M059J (cell line): Measurements from ENCODE around the gene ZNF568. TPM values are rescaled to one million over a fixed set of nuclear protein-coding genes. Genes with fewer than 3 reads are reported as not detected.

Experiments
- DNase-seq: peaks from one replicate; pipeline ENCODE4 v3.0.0-alpha.2; 2012; ENCODE audit warnings: low read depth
- total RNA-seq: library from RNA; depleted of rRNA; stranded (reverse); fragments of >200 nt; shearing (Covaris generic); gene quantifications from 2 replicates; pipeline ENCODE4 v1.2.3, GENCODE V29; 2014; rRNA removed

Gene ZNF568
- total RNA-seq, 1 experiment from 2014 or later = 9.7 TPM

DNA sequence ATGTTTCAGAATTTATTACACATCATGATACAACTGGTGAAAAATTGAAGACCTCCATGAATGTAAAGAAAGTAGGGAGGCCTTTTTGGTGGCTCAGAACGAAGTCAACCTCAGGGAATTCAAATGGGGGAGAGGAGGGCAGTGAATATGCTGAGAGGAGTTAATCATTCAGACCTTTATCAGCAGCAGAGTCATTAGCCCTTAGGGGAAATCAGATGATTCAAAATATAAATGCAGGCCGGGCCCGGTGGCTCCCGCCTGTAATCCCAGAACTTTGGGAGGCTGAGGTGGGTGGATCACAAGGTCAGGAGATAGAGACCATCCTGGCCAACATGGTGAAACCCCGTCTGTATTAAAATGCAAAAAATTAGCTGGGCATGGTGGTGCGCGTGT, 81.7 kb downstream of the ZNF568 start:
- DNase-seq = no peak

DNA sequence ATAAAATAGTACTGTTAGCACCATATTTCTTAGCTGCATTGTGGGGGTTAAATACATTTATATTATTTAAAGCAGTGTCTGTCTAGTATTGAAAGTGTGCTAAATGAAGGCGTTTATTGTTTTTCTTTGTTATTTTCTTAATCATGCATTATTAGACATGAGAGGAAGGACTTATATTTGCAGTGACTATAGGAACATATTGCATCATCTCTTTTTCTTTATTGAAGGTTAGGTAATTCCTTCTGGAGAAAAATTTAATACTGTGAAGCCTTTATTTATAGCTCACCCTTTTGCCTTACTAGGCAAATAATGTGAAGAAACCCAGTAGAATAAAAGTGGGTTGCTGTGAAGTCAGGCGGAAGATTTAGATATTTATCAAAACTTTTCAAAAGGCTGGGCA, 83.2 kb downstream of the ZNF568 start:
- DNase-seq = no peak

DNA sequence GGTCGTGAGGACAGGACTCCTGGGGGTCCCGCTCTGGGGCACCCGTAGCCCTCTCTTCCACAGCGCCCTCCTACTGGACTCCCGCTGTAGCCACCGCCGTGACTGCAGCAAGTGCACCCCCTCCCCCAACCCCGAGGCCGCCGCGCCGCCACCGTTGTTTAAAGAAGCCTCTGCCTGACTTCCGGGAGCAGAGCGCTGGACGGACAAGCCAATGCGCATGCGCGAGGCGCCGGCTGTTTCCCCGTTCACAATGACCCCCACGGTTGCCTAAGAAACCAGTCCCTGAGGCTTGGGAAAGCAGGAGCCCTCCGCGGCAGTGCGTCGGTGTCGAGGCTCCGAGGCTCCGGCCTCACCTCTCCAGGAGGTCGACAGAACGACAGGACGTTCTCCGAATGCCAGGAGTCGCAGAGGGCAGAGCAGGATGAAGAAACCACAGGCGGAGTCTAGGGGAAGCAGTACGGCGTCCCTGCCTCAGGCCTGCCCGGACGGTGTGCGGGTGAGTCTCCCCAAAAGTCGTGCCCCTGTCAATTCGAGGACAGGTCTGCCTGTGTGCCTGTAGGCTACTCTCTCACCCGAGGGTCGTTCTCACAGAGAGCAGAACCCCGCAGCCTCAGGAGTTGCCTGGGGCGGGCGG, 91.6 kb downstream of the ZNF568 start:
- DNase-seq = no peak

DNA sequence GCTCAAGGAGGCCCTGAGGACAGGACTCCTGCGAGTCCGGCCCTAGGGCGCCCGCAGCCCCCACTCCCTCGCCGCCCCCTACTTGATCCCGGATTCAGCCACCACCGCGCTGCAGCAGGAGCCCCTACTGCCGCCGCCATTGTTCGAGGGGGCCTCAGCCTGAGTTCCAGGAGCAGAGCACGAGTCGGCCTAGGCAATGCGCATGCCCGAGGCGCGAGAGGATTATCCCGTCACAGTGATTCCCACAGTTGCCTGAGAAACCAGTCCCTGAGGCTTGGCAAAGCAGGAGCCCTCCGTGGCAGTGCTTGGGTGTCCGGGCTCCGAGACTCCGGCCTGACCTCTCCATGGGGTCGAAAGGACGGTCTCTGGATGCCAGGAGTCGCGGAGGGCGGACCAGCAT, 93.7 kb downstream of the ZNF568 start:
- DNase-seq = no peak

DNA sequence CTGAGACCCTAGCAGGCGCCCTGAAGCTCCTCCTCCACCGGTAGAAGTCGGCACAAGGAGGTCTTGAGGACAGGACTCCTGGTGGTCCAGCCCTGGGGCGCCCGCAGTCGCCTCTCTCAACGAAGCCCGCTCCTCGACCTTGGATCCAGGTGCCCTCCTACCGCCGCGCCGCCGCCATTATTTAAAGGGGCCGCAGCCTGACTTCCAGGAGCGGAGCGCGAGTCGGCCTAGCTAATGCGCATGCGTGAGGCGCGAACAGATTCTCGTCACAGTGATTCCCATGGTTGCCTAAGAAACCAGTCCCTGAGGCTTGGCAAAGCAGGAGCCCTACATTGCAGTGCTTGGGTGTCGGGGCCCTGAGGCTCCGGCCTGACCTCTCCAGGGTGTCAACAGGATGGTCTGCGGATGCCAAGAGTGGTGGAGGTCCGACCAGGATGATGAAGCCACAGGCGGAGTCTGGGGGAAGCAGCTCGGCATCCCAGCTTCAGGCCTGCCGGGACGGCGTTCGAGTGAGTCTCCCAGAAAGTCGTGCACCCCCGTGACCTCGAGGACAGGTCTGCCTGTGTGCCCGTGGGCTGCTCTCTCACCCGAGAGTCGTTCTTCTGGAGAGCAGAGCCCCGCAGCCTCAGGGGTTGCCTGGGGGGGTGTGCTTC, 96.1 kb downstream of the ZNF568 start:
- no peak for DNase-seq

DNA sequence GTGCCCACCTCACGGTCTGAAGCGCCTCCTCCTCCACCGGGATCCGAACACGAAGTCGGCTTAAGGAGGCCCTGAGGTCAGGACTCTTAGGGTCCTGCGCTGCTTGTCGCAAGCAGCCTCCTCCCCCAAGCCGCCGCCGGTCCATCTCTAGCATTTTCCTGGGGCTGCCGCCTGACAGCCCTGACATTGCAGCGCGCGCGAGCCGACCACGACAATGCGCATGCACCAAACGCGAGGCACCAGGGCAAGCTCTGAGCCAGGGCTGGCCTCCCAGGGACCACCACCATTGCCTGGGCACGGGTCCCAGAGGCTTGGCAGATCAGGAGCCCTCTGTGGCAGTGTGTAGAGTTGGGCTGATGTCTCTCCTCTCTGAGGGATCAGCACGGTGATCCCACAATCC, 98.3 kb downstream of the ZNF568 start:
- DNase-seq = no peak

DNA sequence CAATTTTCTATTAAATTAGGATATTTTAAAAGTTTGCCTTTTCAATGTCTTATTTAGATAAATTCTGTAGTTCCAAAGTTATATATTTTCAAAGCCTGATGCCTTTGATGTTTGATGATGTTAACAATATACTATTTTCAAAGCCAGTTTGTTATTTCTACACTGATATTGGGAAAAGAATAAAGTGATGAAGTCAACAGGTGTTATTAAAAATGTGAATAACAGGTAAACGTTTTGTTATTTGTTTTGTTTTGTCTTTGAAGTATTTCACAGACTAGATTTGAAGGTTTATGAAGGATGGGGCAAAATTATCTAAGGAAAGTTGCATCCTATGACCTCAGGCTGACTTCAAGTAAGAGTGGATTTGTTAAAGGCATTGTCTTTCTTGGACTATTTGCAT, 129.0 kb downstream of the ZNF568 start:
- DNase-seq = no peak

Other genes with a start within 250 kb of the ZNF568 start
- 8.4 and 15.9 TPM in 2 replicates for gene ZNF461, start 249.5 kb upstream of the ZNF568 start, total RNA-seq
- 7.6 and 7.7 TPM in 2 replicates for gene ZNF567, start 228.7 kb upstream of the ZNF568 start, total RNA-seq
- gene ZNF850, start 143.5 kb upstream of the ZNF568 start, total RNA-seq = 2.7 and 4.4 TPM in 2 replicates
- 3.5 and 7.2 TPM in 2 replicates for gene ZNF790, start 77.9 kb upstream of the ZNF568 start, total RNA-seq
- 0.96 and 3.0 TPM in 2 replicates for gene ZNF345, start 65.5 kb upstream of the ZNF568 start, total RNA-seq
- 2.1 and 3.0 TPM in 2 replicates for gene ZNF829, start within 50 bp of the ZNF568 start, total RNA-seq
- gene ZNF420, start 162.1 kb downstream of the ZNF568 start, total RNA-seq = 3.3 and 9.6 TPM in 2 replicates